HG03439 (cell line): Measurements from ENCODE around the gene PPP1CA.

Source experiments
- ATAC-seq: cut with Tn5 transposase; IDR thresholded peaks from one replicate; pipeline ENCODE4 v1.9.1; 2021; ENCODE audit warnings: mild to moderate bottlenecking, moderate library complexity; ENCODE audit not compliant: unreplicated experiment

PPP1CA gene

GRCh38 chr11:67401495-67402191 lies at the start of gene PPP1CA:
TSS of gene PPP1CA (minus strand) at chr11:67401858. CDS start at chr11:67401782, 76 bp downstream.
- ATAC-seq = peak; percentile 61

DNA sequence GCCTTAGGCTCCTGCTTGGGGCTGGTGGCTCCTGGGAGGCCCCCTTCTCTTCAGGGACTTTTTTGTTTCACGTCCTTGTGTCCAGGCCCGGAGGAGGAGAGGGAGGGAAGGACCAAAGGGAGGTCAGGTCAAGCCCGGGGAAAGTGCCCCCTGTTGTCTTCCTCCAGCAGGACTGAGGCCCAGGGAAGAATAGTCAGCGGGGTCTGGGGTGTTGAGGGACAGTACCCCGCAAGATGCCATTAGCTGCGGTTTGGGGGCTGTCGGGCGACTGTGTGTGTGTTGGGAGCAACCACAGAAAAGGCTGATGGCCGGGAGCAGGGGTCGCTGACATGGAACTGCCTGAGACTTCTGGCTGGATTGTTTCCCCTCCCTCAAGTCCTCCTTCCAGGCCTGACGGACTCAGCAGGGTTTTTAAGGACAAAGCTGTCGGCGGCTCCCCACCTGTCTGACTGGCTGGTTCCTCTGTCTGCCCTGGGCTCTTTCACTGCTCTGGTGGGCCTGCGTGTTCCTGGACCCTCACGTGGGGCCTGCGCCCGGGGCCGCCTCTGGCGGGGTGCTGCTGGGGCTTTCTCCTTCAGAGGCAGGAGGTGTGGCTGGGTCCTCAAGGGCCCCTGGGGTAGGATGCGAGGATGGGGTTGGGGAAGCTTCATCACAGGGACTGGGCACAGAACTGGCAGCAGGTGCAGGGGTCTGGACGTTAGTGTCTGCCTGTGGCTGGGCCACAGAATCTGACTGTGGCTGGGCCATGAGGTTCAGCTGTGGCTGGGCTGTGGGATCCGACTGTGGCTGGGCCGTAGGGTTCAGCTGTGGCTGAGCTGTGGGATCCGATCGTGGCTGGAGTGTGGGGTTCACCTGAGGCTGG lies 49.4 kb upstream of the PPP1CA start:
- ATAC-seq = no peak

GRCh38 chr11:67449116-67449844 lies 47.6 kb upstream of the PPP1CA start:
- no peak for ATAC-seq

DNA sequence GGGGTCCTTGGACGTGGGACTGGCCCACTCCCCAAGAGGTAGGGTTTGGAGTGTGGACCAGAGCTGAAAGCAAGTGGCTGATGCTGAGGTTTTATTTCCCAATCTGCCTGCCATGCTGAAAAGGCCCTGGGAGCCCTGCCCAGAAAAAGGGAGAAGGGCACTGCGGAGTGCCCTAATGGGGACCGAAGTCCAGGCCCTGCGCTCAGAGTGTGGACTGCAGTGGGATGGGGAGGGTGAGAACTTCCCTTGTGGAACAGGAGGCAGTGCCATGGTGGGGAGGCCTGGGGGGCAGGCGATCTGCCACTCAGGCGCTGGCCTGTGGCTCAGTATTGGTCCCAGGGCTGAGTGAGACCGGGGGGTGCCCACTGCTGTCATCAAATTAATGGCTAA lies 46.6 kb upstream of the PPP1CA start:
- no peak for ATAC-seq

DNA sequence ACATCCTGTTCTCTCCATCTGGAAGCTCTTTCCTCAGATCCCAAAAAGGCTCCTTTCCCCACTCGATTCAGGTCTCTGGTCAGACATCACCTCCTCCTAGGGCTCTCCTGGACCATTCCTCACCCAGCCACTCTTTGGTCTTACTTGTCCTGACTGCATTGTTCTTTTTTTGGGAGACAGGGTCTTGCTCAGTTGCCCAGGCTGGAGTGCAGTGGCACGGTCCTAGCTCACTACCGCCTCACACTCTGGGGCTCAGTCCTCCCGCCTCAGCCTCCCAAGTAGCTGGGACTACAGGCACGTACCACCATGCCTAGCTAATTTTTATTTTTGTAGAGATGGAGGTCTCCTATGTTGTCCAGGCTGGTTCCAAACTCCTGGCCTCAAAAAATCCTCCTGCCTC lies 43.9 kb upstream of the PPP1CA start:
- no peak for ATAC-seq

DNA sequence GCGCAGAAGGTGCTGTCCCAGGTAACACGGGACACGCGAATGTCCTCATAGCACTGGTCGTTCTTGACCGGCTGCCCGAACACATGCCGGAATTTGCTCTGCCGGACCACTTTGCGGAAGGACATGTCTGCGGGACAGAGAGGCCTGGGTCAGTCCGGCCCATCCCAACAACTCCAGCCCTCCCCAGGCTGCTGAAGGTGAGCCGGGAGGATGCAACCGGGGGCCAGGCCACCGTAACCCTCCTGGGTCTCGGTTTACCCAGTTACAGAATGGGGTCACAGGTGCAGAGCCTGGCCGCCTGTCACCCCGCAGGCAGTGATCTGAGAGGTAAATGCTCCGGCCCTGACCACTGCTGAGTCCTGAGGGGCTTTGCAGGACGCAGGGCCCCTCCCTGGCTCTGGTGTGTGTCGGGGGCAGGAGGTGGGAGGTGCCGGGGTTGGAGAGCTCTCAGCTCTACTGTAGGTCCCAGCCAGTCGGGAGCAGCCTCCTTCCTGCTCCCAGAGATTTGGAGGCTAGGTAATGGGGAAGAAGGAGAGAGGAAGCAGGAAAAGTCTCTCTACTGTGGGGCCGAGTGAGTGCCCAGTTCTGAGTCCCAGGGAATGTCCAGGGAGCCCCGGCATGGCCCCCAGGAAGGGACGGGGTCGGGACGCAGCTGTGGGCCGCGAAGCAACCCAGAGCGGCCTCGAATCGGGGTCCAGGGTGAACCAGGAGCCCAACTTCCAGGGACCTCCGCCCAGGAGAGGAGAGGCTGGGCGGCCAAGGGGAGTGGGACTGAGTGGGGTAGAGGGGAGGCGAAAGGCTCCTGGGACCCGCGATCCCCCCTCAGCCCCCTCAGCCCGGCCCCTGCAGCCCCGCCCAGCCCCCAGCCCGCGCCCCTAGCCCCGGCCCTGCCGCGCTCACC lies 41.1 kb upstream of the PPP1CA start:
- ATAC-seq = no peak

DNA sequence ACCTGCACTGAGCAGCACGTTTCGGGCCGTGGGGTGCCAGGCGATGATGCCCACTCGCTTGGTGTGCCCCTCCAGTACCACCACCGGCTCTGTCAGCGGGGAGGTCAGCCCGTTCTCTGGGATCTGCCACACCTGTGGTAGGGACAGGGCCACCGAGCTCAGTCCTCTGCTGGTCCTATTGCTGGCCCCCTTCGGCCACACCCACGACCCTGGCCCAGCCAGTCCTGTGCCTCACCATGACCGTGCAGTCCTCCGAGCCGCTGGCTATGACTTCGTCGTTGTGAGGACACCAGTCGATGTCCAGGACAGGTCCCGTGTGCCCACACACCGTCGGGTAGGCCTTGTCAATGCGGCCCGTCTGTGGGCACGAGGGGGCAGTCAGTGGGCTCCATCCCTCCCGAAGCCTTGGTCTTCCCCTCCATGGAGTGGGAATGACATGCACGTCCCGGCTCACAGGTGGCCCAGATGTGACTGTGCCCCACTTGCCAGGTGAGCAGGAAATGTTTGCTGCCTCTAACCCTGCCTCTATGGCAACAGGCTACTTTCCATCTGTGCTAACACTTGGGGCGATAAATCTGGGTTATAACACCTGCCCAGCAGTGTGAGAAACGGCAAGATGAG lies 40.2 kb upstream of the PPP1CA start:
- ATAC-seq = no peak

GRCh38 chr11:67441098-67441563 lies 39.5 kb upstream of the PPP1CA start:
- ATAC-seq = no peak

DNA sequence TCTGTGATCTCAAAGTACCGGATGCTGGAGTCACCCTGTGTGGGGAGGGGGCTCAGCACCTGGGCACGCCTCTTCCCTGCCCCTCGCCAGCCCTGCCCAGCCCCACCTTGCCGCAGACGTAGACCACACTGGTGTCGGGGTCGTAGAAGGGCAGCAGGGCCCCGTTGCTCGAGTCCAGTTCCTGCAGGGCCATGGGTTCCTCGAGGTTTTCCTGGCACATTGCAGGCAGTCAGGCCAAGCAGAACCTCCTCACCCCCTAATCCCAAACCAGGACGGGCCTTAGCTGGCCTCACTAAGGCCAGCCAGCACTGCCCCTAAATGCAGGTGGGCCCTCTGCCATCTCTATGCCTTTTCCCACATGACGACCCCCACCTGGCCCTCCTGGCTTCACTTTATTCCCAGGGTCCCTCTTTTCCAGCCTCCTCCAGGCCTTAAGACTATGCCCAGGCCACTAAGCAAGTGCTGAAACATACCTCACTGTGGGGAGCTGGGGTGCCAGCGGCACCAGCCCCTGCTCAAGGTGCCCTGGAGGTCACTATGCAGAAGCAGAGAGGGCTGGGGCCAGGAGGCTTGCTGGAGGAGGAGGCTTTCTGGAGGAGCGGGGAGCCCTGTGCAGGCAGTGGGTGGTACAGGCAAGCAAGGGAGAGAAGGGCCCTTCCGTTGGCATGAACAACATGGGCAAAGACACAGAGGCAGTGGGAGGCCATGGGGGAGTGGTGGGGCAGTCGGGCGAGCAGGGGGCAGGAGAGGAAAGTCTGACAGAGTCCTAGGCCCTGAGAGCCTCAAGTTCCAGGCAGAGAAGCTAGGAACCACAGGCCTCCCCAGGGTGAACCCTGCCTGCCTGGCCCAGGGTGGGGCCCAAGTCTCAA lies 38.8 kb upstream of the PPP1CA start:
- no peak for ATAC-seq

DNA sequence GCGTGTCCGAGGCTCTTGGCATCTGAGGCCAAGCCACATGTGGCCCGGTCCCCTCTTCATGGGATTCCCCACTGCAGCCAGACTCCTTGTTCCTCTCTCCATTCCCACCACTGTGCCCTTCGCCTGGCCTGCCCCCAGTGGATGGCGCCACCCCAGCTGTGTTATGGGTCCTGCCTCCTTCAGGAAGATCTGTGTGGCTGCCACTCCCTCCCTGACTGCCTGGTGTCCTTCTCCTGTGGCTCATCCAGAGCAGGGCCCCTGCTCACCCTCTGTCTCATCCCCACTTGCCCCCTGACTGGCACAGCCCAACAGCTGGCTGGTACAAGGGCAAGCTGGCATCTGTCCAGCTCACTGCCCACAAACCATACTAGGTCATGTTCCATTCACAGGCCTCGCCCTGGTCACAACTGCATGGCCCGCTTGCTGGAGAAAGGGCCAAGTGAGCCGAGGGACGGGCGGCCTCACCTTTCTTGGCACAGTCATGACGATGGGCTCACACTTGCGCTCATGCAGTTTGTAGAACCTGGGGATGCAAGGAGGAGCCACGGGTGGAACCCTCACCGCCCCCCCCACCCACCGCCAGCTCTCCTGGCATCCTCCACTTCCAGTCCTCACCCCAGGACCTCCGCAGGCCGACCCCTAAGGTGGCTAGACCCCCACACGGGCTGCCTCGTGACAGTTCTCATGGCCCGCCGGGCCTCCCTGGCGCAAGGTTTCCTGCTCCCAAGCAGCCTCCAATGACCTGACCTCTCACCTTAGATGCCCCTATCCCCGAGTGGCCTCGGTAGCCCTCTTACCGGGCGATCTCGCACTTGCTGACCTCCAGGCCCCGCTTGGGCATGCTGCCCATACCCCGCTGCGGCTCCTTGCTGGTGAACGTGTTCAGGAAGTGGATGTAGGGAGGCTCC lies 37.9 kb upstream of the PPP1CA start:
- no peak for ATAC-seq

DNA sequence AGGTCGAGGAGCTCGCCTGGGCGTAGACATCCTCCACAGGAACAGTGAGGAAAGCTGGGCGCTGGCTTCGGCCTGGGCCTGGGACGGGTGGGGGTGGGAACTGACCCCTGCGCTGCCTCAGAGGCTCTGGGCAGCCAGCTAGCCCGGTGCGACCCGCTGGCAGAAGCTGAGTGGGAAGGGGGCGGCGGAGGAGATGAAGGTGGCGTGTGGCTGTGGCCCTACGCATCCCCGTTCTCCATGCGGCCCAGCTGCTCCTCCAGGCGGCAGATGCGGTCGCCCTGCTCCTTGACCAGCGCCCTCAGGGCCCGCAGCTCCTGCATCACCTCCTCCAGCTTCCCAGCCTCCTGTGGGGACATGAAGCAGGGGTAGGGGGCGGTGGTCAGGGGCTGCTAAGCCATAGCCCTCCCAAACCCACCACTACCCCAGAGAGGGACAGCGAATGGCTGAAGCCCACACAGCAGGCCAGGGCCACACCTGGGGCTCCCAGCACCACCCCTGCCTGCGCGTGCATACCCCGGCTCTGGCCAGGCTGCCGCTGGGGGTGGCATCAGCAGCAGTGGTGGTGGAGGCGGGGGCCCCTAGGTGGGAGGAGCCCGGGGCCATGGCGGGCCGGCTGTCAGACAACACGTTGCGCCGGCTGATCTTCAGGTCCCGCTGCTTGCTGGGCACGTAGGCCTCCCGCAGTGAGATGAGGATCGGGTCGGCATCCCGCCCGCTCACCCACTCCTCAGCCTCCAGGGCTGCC lies 36.7 kb upstream of the PPP1CA start:
- ATAC-seq = no peak

DNA sequence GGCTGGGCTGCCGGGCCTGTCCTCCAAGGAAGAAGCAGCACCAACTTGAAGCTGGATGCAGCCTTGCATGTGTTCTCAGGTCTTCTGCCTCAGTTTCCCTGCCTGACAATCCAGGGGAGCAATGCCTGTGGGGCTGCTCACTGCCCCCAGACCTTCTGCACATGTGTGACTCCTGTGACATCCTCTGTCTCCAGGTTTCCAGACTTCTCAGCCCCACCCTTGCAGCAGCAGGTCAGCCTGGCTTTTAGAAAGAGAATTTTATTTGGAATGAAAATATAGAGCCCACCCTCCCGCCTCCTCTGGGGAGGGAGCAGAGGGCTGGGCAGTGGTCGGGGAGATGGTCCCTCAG lies 36.1 kb upstream of the PPP1CA start:
- ATAC-seq = no peak

DNA sequence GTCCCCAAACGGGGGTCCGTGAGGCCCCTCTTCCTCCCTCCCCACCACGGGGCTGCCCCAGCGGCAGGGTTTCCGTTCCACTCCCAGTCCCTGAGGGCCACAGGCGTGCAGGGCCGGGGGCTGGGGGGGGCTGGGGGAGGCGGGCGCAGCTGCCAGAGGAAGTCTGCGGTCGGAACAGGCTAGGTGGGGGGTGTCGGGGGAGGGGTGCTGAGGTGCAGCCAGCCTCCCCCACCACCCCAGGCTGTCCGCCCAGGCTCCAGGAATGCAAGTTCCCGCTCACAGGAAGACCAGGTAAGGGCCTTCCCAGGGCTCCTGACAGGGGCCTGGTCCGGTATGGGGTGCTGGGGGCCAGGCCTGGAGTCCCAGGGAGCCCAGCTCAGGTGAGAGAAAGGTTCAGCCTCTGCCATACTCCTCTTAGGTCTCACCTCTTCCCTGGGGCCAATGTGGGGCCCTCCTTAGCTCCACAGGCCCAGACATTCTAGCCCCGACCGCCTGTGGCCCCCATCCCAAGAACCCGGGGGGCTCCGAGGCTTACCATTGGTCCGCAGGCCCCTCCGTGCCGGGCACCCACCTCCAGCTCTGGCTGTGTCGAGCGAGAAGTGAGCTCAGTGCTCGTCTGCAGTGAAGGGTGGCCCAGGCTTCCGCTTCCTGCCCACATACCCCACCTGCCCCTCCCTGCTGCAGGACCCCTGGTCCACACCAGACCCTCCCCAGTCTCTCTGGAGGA lies 35.6 kb upstream of the PPP1CA start, which contains the start of gene PTPRCAP:
PTPRCAP (minus strand) TSS at position 601 of the 727 bp plus-strand sequence; CDS start at position 538, 63 bp downstream.
- no peak for ATAC-seq

GRCh38 chr11:67436459-67437081 lies 34.9 kb upstream of the PPP1CA start:
- peak; percentile 36 for ATAC-seq

DNA sequence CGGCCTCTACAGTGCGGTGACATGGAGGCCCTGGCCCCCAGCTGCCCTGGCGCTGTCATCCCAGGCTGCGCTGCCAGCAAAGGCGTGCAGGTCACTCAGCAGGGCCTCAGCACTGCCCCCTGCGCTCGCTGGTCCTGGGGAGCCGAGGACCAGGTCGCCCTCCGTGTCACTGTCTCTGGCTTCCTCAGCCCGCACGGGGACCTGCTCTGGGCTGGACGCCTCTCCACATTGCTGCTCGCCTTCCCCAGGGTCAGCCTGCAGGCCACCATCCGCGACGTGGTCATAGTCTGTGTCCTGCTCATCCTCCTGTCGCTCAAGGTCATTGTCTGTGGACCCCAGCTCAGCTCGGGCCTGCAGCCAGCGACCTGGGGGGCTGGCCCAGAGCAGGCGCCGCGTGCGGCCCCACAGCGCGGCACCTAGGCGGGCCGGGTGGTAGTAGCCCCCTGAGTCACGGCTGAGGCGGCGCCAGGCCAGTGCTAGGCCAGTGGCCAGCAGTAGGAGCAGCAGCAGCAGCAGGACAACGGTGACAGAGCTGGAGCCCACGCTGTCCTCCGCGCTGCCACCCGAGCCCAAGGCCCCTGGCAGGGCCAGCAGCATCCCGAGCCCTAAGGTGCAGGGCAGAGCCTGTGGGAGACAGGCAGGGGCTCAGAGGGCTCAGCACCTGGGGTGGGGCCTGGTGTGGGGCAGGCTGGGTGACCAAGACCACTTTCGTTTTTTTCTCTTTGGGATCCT lies 34.2 kb upstream of the PPP1CA start:
- ATAC-seq = peak; percentile 5
